IMR-90 (cell line): ENCODE results near the gene FBXW7.

Experiments used
- CEBPB ChIP-seq: IDR thresholded peaks from 2 replicates; pipeline ENCODE4 v1.6.1; 2012; ENCODE audit warnings: low read depth, low read length, improper control_type of control experiment
- POLR2A ChIP-seq: IDR thresholded peaks from 2 replicates; pipeline ENCODE4 v1.6.1; 2012; ENCODE audit warnings: mild to moderate bottlenecking, low read depth, low read length
- TF ChIP-seq, protein P1 (sequence below): conservative IDR thresholded peaks from 2 replicates; pipeline ENCODE4 v1.5.1; 2012; ENCODE audit warnings: mild to moderate bottlenecking, low read depth, low read length, improper control_type of control experiment

GRCh38 chr4:152281822-152282221 is 254.1 kb downstream of the FBXW7 start:
- TF ChIP-seq, protein P1, sequence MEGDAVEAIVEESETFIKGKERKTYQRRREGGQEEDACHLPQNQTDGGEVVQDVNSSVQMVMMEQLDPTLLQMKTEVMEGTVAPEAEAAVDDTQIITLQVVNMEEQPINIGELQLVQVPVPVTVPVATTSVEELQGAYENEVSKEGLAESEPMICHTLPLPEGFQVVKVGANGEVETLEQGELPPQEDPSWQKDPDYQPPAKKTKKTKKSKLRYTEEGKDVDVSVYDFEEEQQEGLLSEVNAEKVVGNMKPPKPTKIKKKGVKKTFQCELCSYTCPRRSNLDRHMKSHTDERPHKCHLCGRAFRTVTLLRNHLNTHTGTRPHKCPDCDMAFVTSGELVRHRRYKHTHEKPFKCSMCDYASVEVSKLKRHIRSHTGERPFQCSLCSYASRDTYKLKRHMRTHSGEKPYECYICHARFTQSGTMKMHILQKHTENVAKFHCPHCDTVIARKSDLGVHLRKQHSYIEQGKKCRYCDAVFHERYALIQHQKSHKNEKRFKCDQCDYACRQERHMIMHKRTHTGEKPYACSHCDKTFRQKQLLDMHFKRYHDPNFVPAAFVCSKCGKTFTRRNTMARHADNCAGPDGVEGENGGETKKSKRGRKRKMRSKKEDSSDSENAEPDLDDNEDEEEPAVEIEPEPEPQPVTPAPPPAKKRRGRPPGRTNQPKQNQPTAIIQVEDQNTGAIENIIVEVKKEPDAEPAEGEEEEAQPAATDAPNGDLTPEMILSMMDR: no peak
- TF ChIP-seq CEBPB (no peak), POLR2A (no peak)
